ENCODE data around the gene MYO5A. TPM values are rescaled to one million over a fixed set of nuclear protein-coding genes. Genes with fewer than 3 reads are reported as not detected.

Gene MYO5A
- polyA plus RNA-seq, 3 donors = 6.9 to 33.5 (median 16.6) TPM

DNA sequence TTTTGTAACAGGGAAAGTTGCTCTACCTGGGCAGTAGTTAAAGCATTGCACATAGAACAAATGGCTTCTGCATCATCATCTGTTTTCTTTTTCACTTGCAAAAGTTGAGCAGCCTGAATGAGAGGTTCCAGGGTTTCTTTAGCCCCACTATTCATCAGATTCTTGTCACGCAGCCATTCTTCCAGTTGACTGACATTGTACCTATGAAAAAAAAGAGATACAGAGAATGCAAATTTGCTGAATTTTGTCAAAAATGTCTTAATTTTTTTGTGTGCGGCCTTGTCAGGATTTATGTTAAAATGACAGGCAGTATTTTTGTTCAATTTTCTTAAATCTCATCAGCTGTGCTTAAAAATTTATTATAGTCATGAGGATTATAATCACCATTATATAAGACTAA, 211.7 kb downstream of the MYO5A start:
- no peak overlapping the region for H3K9ac ChIP-seq (ENCODE audit: insufficient read depth, low read length, poor library complexity, severe bottlenecking)
- no peaks in the 10 kb centered on the region for H3K4me1 ChIP-seq (ENCODE audit: control insufficient read depth in 1 of 2, insufficient read depth in 2 of 2, low read length in 2 of 2)
- no peaks in the 10 kb centered on the region for H3K27me3 ChIP-seq (ENCODE audit: control insufficient read depth in 2 of 2, insufficient read depth in 2 of 2, low read length in 2 of 2)
- H3K36me3 ChIP-seq (replicated peaks in 1 of 2; ENCODE audit: control insufficient read depth in 1 of 2, insufficient read depth in 2 of 2, low read length in 2 of 2) = peaks cover 90 to 99% of the 10 kb centered on the region in 2 donors
- Mint-ChIP-seq H3K27me3 (ENCODE audit: low read depth in 3 of 3) (no peaks in the 10 kb centered on the region), H3K36me3 (peaks cover 84 to 93% of the 10 kb centered on the region in 2 donors), H3K27ac (no peak overlapping the region), H3K4me3 (no peak overlapping the region), H3K4me1 (no peaks in the 10 kb centered on the region), H3K9me3 (peaks cover 0 to 2% (median 0%) of the 10 kb centered on the region in 7 donors)
- no peak overlapping the region for H2AFZ ChIP-seq (ENCODE audit: insufficient read depth, low read depth, low read length, poor library complexity, severe bottlenecking)
- TF ChIP-seq, protein P1, sequence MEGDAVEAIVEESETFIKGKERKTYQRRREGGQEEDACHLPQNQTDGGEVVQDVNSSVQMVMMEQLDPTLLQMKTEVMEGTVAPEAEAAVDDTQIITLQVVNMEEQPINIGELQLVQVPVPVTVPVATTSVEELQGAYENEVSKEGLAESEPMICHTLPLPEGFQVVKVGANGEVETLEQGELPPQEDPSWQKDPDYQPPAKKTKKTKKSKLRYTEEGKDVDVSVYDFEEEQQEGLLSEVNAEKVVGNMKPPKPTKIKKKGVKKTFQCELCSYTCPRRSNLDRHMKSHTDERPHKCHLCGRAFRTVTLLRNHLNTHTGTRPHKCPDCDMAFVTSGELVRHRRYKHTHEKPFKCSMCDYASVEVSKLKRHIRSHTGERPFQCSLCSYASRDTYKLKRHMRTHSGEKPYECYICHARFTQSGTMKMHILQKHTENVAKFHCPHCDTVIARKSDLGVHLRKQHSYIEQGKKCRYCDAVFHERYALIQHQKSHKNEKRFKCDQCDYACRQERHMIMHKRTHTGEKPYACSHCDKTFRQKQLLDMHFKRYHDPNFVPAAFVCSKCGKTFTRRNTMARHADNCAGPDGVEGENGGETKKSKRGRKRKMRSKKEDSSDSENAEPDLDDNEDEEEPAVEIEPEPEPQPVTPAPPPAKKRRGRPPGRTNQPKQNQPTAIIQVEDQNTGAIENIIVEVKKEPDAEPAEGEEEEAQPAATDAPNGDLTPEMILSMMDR (IDR thresholded peaks at IDR 0.05) = no peak
- H3K27ac ChIP-seq (ENCODE audit: low read depth in 1 of 2, low read length in 2 of 2) = no peak overlapping the region
- DNase-seq = no peak
- H3K79me2 ChIP-seq (ENCODE audit: insufficient read depth, low read length) = no peaks in the 10 kb centered on the region
- H3K4me2 ChIP-seq (replicated peaks; ENCODE audit: extremely low read depth, low read length, poor library complexity, severe bottlenecking) = no peak overlapping the region
- no peaks in the 10 kb centered on the region for H4K20me1 ChIP-seq (ENCODE audit: insufficient read depth, low read length)
- intact Hi-C loops (cut with micrococcal nuclease) = no loop called here
- H3K9me3 ChIP-seq (replicated peaks in 1 of 2; ENCODE audit: control insufficient read depth in 1 of 2, insufficient read depth in 1 of 2, low read length in 2 of 2) = no peaks in the 10 kb centered on the region
- no CpG with 5 or more reads among the region's 2 CpGs for WGBS (ENCODE audit: insufficient coverage)
- H3K4me3 ChIP-seq (replicated peaks in 1 of 3; ENCODE audit: low read depth in 2 of 3, low read length in 3 of 3) = no peak overlapping the region

DNA sequence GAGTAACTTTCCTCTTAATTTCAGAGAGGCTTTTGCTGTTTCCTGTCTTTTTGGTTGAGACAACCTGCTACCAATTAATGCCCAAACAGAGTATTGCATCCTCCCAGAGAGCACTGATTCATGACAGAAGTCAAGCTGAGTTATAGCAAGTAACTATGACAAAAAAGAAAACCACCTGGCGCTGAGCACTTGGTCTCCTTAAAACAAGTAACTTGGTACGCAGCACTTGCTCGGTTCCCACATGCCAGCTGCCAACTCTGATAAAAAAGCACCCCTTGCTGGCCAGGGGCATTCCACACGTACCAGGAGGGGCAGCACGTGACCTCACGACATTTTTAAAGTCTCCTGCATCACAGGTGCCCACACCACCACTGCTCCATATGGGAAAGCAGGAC, 219.5 kb downstream of the MYO5A start:
- peaks cover 14% of the 10 kb centered on the region for H3K4me1 Mint-ChIP-seq
- TF ChIP-seq, protein P1 (IDR thresholded peaks at IDR 0.05) = no peak
- no peaks in the 10 kb centered on the region for H3K9me3 ChIP-seq (replicated peaks in 1 of 2; ENCODE audit: control insufficient read depth in 1 of 2, insufficient read depth in 1 of 2, low read length in 2 of 2)
- no peak overlapping the region for H3K4me3 Mint-ChIP-seq
- no peak overlapping the region for H3K4me2 ChIP-seq (replicated peaks; ENCODE audit: extremely low read depth, low read length, poor library complexity, severe bottlenecking)
- no peak overlapping the region for H3K4me3 ChIP-seq (replicated peaks in 1 of 3; ENCODE audit: low read depth in 2 of 3, low read length in 3 of 3)
- peaks cover 7% of the 10 kb centered on the region for H4K20me1 ChIP-seq (ENCODE audit: insufficient read depth, low read length)
- DNase-seq = no peak
- WGBS (ENCODE audit: insufficient coverage) = 96% methylated on average over 6 of the region's 6 CpGs
- no peaks in the 10 kb centered on the region for H3K79me2 ChIP-seq (ENCODE audit: insufficient read depth, low read length)
- intact Hi-C loops (cut with micrococcal nuclease) = no loop called here
- no peak overlapping the region for H3K27ac Mint-ChIP-seq
- peaks cover 0 to 6% (median 0%) of the 10 kb centered on the region in 7 donors for H3K9me3 Mint-ChIP-seq
- H3K27me3 ChIP-seq (ENCODE audit: control insufficient read depth in 2 of 2, insufficient read depth in 2 of 2, low read length in 2 of 2) = no peaks in the 10 kb centered on the region
- no peak overlapping the region for H3K9ac ChIP-seq (ENCODE audit: insufficient read depth, low read length, poor library complexity, severe bottlenecking)
- H3K4me1 ChIP-seq (ENCODE audit: control insufficient read depth in 1 of 2, insufficient read depth in 2 of 2, low read length in 2 of 2) = no peaks in the 10 kb centered on the region
- peaks cover 50 to 68% of the 10 kb centered on the region in 2 donors for H3K36me3 ChIP-seq (replicated peaks in 1 of 2; ENCODE audit: control insufficient read depth in 1 of 2, insufficient read depth in 2 of 2, low read length in 2 of 2)
- H2AFZ ChIP-seq (ENCODE audit: insufficient read depth, low read depth, low read length, poor library complexity, severe bottlenecking) = no peak overlapping the region
- no peaks in the 10 kb centered on the region for H3K27me3 Mint-ChIP-seq (ENCODE audit: low read depth in 3 of 3)
- H3K36me3 Mint-ChIP-seq = peaks cover 62 to 72% of the 10 kb centered on the region in 2 donors
- H3K27ac ChIP-seq (ENCODE audit: low read depth in 1 of 2, low read length in 2 of 2) = no peak overlapping the region
